Colonic mucosa (tissue), 4 donors: ENCODE results near the gene RGS9BP. TPM values are rescaled to one million over a fixed set of nuclear protein-coding genes. Genes with fewer than 3 reads are reported as not detected.

ENCODE experiments used
- DNase-seq: peaks from one replicate; pipeline ENCODE4 v3.0.0-alpha.2; 2020
- H3K27ac ChIP-seq: fragments of 200-600 bp; one replicate; pipeline ENCODE4 v1.8.0; 2021
- H3K27me3 ChIP-seq: fragments of 200-600 bp; one replicate; pipeline ENCODE4 v1.8.0; 2021
- H3K36me3 ChIP-seq: fragments of 200-600 bp; one replicate; pipeline ENCODE4 v1.8.0; 2021
- H3K4me1 ChIP-seq: fragments of 200-600 bp; one replicate; pipeline ENCODE4 v1.8.0; 2021; ENCODE audit warnings: mild to moderate bottlenecking
- H3K4me3 ChIP-seq: fragments of 200-600 bp; one replicate; pipeline ENCODE4 v1.8.0; 2021
- H3K9ac ChIP-seq, 2 donors: one replicate each; pipeline ENCODE4 v1.7.0; 2013; ENCODE audit warnings: control low read depth in 2 of 2, low read depth in 2 of 2, low read length in 2 of 2
- H3K9me3 ChIP-seq: fragments of 200-600 bp; one replicate; pipeline ENCODE4 v1.8.0; 2021
- CTCF ChIP-seq: fragments of 200-600 bp; IDR thresholded peaks from one replicate; pipeline ENCODE4 v1.8.0; 2022; ENCODE audit warnings: antibody characterized with exemption, mild to moderate bottlenecking
- intact Hi-C: fragments of 100-400 bp; cut with DNase I; formaldehyde crosslinking; loops from one replicate; pipeline ENCODE4 v1.14.1; 2022
- total RNA-seq, 2 donors: library from RNA; stranded (reverse); fragmentation: NEBNext Ultra II Directional in 1 of 2; extraction: Animal tissue kit (Norgen Biotek cat#: 25700) in 1 of 2; gene quantifications; one replicate each; pipeline ENCODE4 v1.2.1, GENCODE V29; 2021
- donor health status: healthy.
- donor health status: DM: no; HTN: no; CAD: no.
- donor health status: DM: no; HTN: no; CAD: no.

RGS9BP gene
- total RNA-seq, 2 donors from 2014 or later: 0.11 to 0.15 TPM

- no peaks in the 10 kb centered on the region for H3K4me1 ChIP-seq
- no peak overlapping the region for H3K27ac ChIP-seq
- H3K36me3 ChIP-seq: peaks cover 5% of the 10 kb centered on the region
- no peak overlapping the region for H3K9ac ChIP-seq
- no peaks in the 10 kb centered on the region for H3K27me3 ChIP-seq
- DNase-seq: no peak
- no peak overlapping the region for H3K4me3 ChIP-seq
- intact Hi-C loops: no loop called here
- no peaks in the 10 kb centered on the region for H3K9me3 ChIP-seq
- no peak for TF ChIP-seq CTCF
These were observed 38.2 kb upstream of the RGS9BP start for GRCh38 chr19:32637480-32637879.

- H3K4me3 ChIP-seq: no peak overlapping the region
- no peak overlapping the region for H3K27ac ChIP-seq
- H3K4me1 ChIP-seq: no peaks in the 10 kb centered on the region
These were observed 37.0 kb upstream of the RGS9BP start for GRCh38 chr19:32638625-32639024.

GRCh38 chr19:32642771-32643170 is 32.9 kb upstream of the RGS9BP start:
- H3K27ac ChIP-seq: no peak overlapping the region
- intact Hi-C loops: no loop called here
- no peak for TF ChIP-seq CTCF
- H3K4me3 ChIP-seq: no peak overlapping the region
- H3K27me3 ChIP-seq: no peaks in the 10 kb centered on the region
- H3K36me3 ChIP-seq: no peaks in the 10 kb centered on the region
- H3K9me3 ChIP-seq: no peaks in the 10 kb centered on the region
- no peak for DNase-seq
- H3K9ac ChIP-seq: no peak overlapping the region
- no peaks in the 10 kb centered on the region for H3K4me1 ChIP-seq

More at GRCh38 chr19:32638625-32639024, 37.0 kb upstream of the RGS9BP start:
- no peaks in the 10 kb centered on the region for H3K9me3 ChIP-seq
- DNase-seq: no peak
- no peak overlapping the region for H3K9ac ChIP-seq
- no peaks in the 10 kb centered on the region for H3K36me3 ChIP-seq
- TF ChIP-seq CTCF: no peak
- H3K27me3 ChIP-seq: no peaks in the 10 kb centered on the region
- intact Hi-C loops: no loop called here

- Histone ChIP-seq H3K36me3 (no peaks in the 10 kb centered on the region), H3K4me1 (no peaks in the 10 kb centered on the region), H3K4me3 (no peak overlapping the region), H3K27ac (no peak overlapping the region), H3K9ac (no peak overlapping the region), H3K27me3 (no peaks in the 10 kb centered on the region), H3K9me3 (no peaks in the 10 kb centered on the region)
- intact Hi-C loops: no loop called here
- DNase-seq: no peak
- TF ChIP-seq CTCF: no peak
These were observed 29.1 kb upstream of the RGS9BP start for GRCh38 chr19:32646556-32646955.

- Histone ChIP-seq H3K4me1 (no peaks in the 10 kb centered on the region), H3K4me3 (no peak overlapping the region), H3K9me3 (no peaks in the 10 kb centered on the region), H3K36me3 (no peaks in the 10 kb centered on the region), H3K9ac (no peak overlapping the region), H3K27me3 (no peaks in the 10 kb centered on the region), H3K27ac (no peak overlapping the region)
- DNase-seq: no peak
- no peak for TF ChIP-seq CTCF
- intact Hi-C loops: no loop called here
These were observed 28.3 kb upstream of the RGS9BP start for GRCh38 chr19:32647361-32647760.

GRCh38 chr19:32649751-32650150 is 25.9 kb upstream of the RGS9BP start:
- H3K36me3 ChIP-seq: no peaks in the 10 kb centered on the region
- H3K27me3 ChIP-seq: no peaks in the 10 kb centered on the region
- no peak overlapping the region for H3K27ac ChIP-seq
- H3K9ac ChIP-seq: no peak overlapping the region
- no peaks in the 10 kb centered on the region for H3K9me3 ChIP-seq
- DNase-seq: no peak
- H3K4me1 ChIP-seq: peaks cover 13% of the 10 kb centered on the region
- intact Hi-C loops: no loop called here
- H3K4me3 ChIP-seq: no peak overlapping the region
- TF ChIP-seq CTCF: no peak
